Stimulated activated CD4-positive, alpha-beta T cell treated with anti-CD3 and anti-CD28 coated beads, TNF-alpha, amount 100 ng/mL, for 1 hour (primary cell): ENCODE measurements around the gene FOSL1.
"Not testable (repeated sequence)": the region's sequence is repeated elsewhere in the genome, so short reads cannot be mapped to it uniquely, and the experiment has no call there.

Experiments used
- DNase-seq, 3 donors: peaks; one replicate each; pipeline ENCODE4 v3.0.0-alpha.2; 2020; ENCODE audit warnings: low read depth in 3 of 3, low spot score in 1 of 3

Gene FOSL1

DNA sequence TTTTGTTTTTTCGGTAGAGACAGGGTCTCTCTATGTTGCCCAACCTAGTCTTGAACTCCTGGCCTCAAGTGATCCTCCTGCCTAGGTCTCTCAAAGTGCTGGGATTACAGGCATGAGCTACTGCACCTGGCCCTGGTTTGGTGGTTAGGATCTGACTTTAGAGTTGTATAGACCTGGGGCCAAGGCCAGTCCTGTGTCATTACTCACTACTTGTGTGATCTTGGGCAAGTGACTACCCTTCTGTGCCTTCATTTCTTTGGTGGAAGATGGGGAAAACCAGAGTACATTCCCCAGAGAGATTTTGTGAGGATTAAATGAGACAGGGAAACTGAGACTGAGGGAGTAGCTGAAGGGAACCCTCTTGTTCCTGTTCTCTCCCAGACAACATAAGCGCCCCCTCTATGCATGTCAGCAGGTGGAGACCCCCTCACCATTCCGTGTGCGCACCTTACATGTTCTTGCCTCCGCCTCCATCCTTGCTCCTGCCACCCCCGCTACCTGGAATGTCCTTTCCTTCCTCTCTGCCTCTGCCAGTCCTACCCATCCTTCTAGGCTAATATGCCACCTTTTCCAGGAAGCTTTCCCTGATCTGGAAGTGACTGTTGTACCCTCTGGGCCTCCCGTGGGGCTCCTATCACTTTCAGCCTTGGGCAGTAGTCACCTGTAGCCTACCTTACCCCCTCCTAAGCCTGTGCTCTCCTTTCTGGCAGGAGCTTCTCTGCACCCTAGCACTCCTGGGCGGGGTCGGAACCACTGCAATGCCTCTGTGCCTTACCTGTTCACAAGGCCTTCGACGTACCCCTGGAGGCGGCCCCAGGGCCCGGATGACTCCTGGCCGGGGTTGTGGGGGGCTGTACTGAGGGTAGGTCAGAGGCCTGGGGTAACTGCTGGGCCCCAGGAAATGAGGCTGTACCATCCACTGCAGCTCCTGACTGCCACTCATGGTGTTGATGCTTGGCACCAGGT lies 3.9 kb downstream of the FOSL1 start:
- no peak for DNase-seq

DNA sequence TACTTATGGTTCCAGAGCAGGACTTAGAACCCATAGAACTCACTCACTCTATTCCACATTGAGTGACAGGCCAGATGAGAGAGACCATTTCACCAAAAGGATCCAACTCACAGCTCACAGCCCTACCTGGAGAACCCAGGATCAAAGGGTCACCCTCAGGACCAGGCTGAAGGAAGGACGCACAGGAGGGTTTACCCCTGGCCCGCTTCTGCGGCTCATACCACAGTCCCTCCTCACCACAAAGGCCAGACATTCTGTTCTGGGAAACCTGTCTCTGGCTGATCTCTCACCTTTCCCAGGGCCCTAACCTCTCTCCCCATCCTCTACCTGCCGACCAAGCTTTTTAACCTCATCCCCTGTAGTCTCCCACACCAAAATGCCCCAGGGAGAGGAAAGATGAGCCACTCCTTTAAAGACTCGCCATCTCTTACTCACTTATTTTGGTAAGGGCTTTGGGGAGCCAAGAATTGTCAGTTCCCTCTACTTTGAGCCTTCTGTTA lies 4.7 kb downstream of the FOSL1 start:
- DNase-seq = no peak

DNA sequence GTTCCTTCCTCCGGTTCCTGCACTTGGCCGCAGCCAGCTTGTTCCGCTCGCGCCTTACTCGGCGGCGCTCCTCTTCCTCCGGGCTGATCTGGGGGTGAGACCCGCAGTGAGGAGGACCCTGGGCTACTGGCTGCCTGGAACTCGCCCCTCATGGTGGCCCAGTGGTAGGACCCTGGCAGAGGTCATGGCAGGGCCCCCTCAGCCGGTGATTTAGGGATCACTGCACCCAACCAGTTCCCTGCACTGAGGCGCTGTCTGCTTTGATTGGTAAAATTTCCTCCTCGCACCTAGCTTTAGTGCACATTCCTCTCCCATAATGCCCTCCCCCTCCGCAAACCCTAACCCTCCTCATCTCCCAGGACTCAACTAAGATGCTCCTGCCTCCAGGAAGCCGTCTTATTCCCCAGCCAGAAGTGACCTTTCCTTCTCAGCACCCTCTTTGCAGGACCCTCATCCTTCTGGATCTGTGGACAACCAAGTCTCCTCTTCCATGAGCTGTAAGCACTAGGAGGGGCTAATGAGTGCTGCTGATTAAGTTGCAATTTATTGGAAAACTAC lies 6.1 kb downstream of the FOSL1 start:
- no peak for DNase-seq

DNA sequence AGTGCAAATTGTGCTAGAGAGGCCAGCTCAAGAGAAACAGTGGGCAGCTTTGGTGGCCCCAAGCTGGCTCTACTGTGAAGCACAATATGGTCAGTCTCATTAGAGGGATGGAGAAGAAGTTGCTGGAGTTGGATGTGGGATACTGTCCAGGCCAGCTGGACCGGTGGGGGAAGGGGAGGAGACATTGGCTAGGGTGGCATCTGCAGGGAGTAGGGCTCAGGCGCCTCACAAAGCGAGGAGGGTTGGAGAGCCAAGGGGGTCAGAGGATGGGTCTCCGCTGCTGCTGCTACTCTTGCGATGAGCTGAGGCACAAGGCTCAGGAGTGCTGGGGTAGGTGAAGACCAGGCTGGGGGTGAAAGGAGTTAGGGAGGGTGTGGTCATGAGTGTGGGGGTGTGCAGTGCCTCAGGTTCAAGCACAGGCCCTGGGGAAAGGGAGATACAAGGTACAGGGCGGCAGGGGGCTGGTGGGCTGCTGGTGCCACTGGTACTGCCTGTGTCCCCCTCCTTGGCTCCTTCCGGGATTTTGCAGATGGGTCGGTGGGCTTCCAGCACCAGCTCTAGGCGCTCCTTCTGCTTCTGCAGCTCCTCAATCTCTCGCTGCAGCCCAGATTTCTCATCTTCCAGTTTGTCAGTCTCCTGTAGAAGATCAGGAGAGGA lies 7.4 kb downstream of the FOSL1 start:
- DNase-seq = no peak

GRCh38 chr11:65892137-65892540 lies 8.0 kb downstream of the FOSL1 start:
- not testable (repeated sequence) for DNase-seq

GRCh38 chr11:65891219-65892136 lies 8.7 kb downstream of the FOSL1 start:
- peak in 1 of 3 donors; percentile 29 for DNase-seq

DNA sequence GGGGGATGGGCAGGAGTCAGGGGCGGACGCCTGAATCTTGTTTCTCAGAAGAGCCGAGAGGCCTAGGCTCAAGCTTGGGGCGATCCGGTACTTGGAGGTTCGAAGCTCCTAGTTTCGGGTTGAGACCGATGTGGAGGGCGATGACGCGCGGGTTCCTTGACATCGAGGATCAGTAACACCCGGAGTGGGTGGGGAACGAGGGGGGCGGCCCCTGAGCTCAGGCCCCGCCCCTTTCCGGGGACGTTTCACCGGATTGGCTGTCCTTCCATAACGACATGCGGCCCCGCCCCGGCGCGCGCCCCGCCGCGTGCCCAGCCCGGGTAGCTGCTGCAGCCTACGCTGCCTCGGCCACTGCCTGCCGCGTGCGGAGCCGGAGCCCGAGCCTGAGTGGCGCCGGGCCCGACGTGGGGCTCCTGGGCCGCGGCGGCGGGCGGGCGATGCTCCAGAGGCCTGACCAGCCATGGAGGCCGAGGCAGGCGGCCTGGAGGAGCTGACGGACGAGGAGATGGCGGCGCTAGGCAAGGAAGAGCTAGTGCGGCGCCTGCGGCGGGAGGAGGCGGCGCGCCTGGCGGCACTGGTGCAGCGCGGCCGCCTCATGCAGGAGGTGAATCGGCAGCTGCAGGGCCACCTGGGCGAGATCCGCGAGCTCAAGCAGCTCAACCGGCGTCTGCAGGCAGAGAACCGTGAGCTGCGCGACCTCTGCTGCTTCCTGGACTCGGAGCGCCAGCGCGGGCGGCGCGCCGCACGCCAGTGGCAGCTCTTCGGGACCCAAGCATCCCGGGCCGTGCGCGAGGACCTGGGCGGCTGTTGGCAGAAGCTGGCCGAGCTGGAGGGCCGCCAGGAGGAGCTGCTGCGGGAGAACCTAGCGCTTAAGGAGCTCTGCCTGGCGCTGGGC lies 9.6 kb downstream of the FOSL1 start, which contains the start of gene CCDC85B:
Gene CCDC85B (plus strand): TSS at position 350 of the 895 bp plus-strand sequence. CDS start 111 bp downstream, at position 461.
- peak; percentile 94 to 98 (median 98) for DNase-seq

DNA sequence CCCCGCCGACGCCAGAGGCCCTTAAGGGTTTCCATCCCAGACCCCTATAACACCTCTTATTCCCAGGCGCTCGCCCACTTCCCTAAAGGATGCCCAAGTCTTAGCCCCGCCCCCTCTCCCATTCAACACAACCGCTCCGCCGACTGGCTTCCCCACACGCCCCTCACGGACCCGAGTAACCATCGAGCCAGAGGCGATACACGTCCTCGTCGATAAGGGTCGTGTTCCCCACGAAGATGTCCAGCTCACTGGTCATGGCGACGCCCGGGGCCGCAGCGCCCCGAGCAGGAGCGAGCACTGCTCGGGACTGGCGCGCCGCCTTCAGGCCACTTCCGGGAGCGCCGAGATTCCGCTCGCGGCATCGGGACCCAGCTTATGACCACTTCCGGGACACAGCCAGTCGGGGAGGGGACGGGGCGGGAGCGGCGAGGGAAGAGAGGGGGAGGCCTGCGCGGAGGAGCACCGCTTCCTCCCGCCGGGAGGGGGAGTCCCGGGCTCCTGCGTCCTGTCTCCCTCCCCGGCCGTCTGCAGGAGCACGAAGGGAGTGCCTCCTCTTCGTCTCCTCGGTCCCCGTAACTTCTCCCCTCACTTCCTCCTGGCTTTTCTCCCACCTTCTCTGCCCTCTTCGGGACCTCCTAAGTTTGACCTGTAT lies 11.9 kb downstream of the FOSL1 start, which contains the start of gene FIBP:
Gene FIBP (minus strand): TSS at position 309 of the 652 bp plus-strand sequence. CDS start 53 bp downstream, at position 256.
- DNase-seq = peak; percentile 90 to 93 (median 91)

DNA sequence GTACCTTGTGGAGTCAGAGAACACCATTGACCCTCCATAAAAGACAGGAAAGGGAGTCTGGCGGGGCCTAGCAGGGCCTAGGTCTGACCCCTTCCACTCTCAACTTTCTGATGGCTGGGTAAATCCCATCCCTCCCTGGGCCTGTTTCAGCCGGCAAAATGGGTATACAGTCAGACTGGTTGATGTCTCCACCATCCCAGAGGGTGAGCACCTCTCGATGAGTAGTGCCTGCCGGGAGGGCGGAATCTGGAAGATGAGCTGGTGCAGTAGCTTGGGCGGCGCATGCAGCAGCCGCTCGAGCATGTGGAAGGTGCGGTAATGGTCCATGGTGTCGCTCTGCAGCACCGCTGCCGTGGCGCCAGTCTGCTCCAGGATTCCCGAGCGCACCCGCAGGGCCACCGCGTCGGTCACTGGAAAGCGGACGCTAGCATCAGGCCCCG lies 12.4 kb downstream of the FOSL1 start:
- no peak for DNase-seq

DNA sequence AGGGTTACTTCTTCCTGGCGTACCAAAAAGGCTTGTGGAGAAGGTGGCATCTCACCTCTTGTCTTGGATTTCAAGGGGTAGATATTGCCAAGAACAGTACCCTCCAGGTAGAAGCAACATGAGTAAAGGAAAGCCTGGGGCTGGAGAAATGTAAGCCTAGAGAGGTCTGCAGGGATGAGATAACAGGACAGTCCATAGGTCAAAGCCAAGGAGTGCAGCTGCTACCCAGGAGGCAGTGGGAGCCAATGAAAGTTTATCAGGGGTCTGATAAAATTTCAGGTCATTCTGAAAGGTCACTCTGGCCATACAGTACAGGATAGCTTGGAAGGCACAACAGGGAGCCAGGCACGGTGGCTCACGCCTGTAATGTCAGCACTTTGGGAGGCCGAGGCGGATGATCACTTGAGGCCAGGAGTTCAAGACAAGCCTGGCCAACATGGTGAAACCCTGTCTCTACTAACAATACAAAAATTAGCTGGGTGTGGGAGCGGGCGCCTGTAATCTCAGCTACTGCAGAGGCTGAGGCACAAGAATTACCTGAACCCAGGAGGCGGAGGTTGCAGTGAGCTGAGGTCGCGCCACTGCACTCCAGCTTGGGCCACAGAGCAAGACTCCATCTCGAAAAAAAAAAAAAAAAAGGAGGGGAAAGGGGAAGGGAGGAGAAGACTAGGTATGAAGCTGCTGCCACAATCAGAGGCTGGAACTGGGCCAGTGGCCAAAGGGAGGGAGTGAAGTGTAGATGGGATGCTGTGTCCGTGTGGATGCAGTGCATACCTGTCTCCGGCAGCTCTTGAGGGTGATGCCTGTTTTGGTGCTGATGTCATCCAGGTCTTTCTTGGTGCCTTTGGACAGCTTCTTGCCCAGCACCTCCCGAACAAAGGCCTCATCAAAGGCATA lies 13.1 kb downstream of the FOSL1 start:
- DNase-seq = no peak

- DNase-seq = no peak
These were observed 14.2 kb downstream of the FOSL1 start for GRCh38 chr11:65885808-65886536.

GRCh38 chr11:65885231-65885630 lies 15.0 kb downstream of the FOSL1 start:
- DNase-seq = no peak

DNA sequence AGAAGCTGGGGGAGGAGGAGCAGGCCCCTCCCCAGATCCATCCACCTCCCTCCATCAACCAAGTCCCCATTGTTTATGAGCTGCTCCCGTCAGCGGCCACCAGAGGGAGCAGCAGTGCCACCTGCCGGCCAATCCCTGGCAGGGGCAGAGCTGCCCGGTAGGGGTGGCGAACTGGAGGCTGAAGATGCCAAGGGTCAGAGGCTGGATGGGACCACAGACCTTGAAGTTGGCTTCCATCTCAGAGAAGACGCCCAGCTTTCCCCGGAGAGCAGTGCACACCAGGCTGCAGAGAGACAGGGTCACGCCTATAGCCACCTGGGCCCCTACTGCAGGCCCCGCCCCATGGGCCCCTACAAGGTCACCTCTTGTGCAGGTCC lies 15.5 kb downstream of the FOSL1 start:
- peak; percentile 47 to 77 (median 72) for DNase-seq

DNA sequence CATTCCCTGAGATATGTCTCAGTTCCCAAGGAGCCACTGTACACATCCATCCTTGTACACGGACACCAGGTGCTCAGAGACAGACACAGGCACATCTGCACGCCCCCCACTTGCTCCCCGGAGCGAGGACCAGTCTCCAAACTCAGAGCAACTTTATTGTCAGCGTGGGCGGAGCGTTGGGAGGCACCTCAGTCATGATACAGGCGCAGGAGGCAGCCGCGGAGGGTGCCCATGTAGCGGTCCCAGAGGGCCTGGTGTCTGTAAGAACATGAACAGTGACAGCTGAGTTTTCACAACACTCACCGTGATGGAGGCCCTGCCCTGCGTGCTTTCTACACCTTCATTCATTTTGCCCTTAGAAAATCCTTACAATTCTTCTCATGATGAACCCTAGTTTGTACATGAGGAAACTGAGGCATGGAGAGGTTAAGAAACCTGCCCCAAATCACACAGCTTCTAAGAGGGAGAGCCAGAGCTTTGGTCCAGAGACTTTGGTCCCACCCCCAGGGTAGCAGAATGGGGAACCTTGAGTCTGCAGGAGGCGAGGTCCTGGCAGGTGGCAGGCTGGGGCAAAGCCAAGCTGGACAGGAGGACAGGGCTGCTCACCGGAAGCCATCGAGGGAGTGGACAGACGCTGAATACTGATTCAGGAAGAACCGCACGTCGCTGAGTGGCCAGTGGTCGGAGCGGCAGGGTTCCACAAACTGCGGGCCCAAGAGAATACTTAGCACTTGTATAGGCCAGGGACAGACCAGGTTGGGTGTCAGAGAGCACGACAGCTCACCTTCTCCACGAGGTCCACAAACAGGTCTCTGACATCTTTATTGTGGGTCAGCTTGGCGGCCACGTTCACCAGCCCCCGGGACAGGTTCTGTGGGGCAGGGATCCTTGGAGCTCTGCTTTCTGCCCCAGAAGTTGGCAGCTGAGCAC lies 16.1 kb downstream of the FOSL1 start:
- DNase-seq = no peak

GRCh38 chr11:65883058-65883761 lies 17.0 kb downstream of the FOSL1 start:
- no peak for DNase-seq
